Spinal cord (tissue), 10 donors: ENCODE results near the gene THEM4. TPM values are rescaled to one million over a fixed set of nuclear protein-coding genes. Genes with fewer than 3 reads are reported as not detected.

Experiments used
- DNase-seq, 6 donors: peaks; one replicate each; pipeline versions ENCODE4 v3.0.0 to v3.0.0-alpha.2; 2013 to 2015; ENCODE audit warnings: low spot score in 6 of 6, low read depth in 4 of 6
- H3K27ac ChIP-seq: one replicate; pipeline ENCODE4 v1.5.1; 2013; ENCODE audit warnings: low read depth, low read length, control low read depth
- H3K27me3 ChIP-seq: one replicate; pipeline ENCODE4 v1.6.1; 2013; ENCODE audit warnings: low read length; ENCODE audit not compliant: control insufficient read depth, insufficient read depth
- H3K36me3 ChIP-seq: one replicate; pipeline ENCODE4 v1.6.1; 2013; ENCODE audit warnings: low read length; ENCODE audit not compliant: control insufficient read depth, insufficient read depth
- H3K4me1 ChIP-seq: one replicate; pipeline ENCODE4 v1.6.1; 2013; ENCODE audit warnings: low read length; ENCODE audit not compliant: control insufficient read depth, insufficient read depth
- H3K4me3 ChIP-seq: one replicate; pipeline ENCODE4 v1.5.1; 2013; ENCODE audit warnings: low read depth, low read length, control low read depth
- H3K9me3 ChIP-seq: one replicate; pipeline ENCODE4 v1.6.1; 2013; ENCODE audit warnings: low read length; ENCODE audit not compliant: control insufficient read depth, insufficient read depth
- WGBS: methylation state at CpG from one replicate; pipeline ENCODE4 v1.1.5; 2013; ENCODE audit warnings: missing lambda C conversion rate; ENCODE audit not compliant: insufficient coverage; 5-methylcytosine and 5-hydroxymethylcytosine counted together
- polyA plus RNA-seq, 2 donors: library from polyadenylated mRNA; unstranded; fragments of 120-200 nt; gene quantifications; one replicate each; pipeline ENCODE4 v1.2.1, GENCODE V29; 2013; ENCODE audit not compliant: insufficient read length in 2 of 2
- total RNA-seq, 2 donors: library from RNA; depleted of rRNA in 1 of 2; stranded (reverse); fragments of 120-200 nt in 1 of 2; fragments of >200 nt in 1 of 2; gene quantifications; one replicate each; pipeline versions ENCODE4 v1.2.3 to v1.2.4, GENCODE V29; 2013 to 2014
- donor health status: healthy.

Gene THEM4
- total and polyA plus RNA-seq, 4 donors: 13.0 to 34.0 (median 21.3) TPM

DNA sequence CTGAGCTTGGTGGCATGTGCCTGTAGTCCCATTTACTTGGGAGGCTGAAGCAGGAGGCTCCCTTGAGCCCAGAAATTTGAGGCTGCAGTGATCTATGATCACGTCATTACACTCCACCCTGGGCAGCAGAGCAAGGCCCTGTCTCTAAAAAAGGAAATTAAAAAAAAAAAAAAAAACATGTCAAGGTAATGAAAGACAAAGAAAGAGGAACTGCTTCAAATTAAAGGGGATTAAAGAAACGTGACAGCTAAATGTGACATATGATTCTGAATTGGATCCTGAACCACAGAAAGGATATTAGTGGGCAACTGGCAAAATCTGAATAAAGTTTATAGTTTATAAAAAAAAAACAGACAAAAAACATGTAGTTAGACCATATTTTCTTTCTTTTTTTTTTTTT lies 65.9 kb downstream of the THEM4 start:
- H3K4me3 ChIP-seq: no peak overlapping the region
- no peaks in the 10 kb centered on the region for H3K36me3 ChIP-seq
- H3K27me3 ChIP-seq: peaks cover 18% of the 10 kb centered on the region
- H3K9me3 ChIP-seq: no peaks in the 10 kb centered on the region
- H3K4me1 ChIP-seq: peaks cover 21% of the 10 kb centered on the region
- no CpG with 5 or more reads among the region's 2 CpGs for WGBS
- no peak for DNase-seq
- H3K27ac ChIP-seq: no peak overlapping the region

GRCh38 chr1:151841141-151841540 lies 68.2 kb downstream of the THEM4 start:
- no peak overlapping the region for H3K27ac ChIP-seq

DNA sequence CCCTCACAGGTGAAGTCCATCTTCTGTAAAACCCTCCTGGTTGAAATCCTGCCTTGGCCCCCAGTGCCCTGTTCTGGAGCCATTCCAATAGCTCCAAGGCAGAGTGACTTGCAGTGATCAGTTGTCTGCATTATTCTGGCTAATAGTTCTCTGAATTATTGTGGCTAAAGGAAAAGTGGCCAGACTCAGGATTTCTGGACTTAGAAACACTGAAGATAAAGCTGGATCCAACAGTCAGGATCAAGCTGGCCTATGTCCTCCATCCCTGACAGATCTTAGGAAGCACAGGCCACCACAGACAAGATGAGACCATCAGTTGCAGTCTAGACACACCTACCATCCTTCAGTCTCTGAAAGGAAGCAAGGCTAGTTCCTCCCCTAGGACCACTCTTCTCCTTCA lies 68.9 kb downstream of the THEM4 start:
- H3K36me3 ChIP-seq: no peaks in the 10 kb centered on the region
- DNase-seq: no peak
- H3K27me3 ChIP-seq: peaks cover 31% of the 10 kb centered on the region
- peak overlapping the region; percentile 34 for H3K27ac ChIP-seq
- no peaks in the 10 kb centered on the region for H3K9me3 ChIP-seq
- H3K4me1 ChIP-seq: peaks cover 20% of the 10 kb centered on the region
- H3K4me3 ChIP-seq: no peak overlapping the region

More at GRCh38 chr1:151841141-151841540, 68.2 kb downstream of the THEM4 start:
- 100% methylated on average over 1 of the region's 2 CpGs for WGBS
- no peak for DNase-seq
- Histone ChIP-seq H3K4me3 (no peak overlapping the region), H3K9me3 (no peaks in the 10 kb centered on the region), H3K4me1 (peaks cover 20% of the 10 kb centered on the region), H3K27me3 (peaks cover 31% of the 10 kb centered on the region), H3K36me3 (no peaks in the 10 kb centered on the region)

DNA sequence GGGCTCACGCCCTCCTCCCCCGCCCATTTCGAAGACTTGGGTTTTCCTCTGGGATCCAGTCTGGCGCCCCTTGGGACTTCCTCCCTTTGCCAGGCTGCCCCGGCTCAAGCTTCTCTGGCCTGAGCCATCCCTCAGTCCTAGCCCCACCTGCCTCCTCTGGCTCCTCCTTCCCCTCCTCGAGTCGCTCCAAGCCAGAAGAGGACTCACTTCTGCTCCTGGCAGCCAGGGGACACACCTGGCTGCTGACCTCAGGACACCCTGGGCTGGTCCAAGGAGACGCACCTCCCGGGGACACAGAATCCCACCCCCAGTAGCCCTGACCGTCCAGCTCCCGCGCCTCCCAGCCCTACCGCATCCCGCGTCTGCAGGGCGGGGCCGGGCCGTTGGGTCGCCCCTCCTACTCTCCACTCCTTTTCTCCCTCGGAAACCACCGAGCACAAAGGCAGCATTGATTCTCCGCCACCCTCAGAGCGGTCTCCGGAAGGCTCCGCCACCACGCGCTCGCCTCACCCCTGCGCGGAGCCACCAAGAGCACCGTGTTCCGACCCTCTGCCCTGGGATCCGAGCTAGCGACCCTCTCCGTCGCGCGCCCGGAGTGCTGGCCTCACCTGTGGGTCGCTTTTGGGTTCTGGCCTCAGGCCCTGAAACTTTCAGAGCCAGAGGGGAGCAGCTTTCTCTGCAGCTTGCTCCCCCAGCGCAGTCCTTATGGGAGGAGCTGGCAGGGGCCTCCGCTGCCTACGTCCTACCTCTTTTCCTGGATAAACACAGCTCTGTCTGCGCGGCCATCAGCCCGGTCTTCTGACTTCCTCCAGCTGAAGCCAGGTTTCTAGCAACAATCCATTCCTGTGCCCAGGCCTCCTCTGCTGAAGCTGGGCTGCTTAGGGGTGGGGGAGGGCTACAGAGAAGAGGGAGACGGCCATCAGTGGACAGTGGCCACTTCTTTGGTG lies 69.6 kb downstream of the THEM4 start, which contains the start of gene C2CD4D:
Gene C2CD4D (minus strand): TSS at position 364 of the 947 bp plus-strand sequence. CDS start 831 bp downstream, outside the sequence.
- Histone ChIP-seq H3K27me3 (peaks cover 31% of the 10 kb centered on the region), H3K27ac (peak within 1 kb of the TSS; percentile 34), H3K36me3 (no peaks in the 10 kb centered on the region)

GRCh38 chr1:151839082-151839412 lies 70.3 kb downstream of the THEM4 start:
- WGBS: 5% methylated on average over 7 of the region's 16 CpGs
- Histone ChIP-seq H3K9me3 (no peaks in the 10 kb centered on the region), H3K4me1 (peaks cover 20% of the 10 kb centered on the region), H3K27ac (no peak overlapping the region), H3K36me3 (no peaks in the 10 kb centered on the region), H3K27me3 (peaks cover 31% of the 10 kb centered on the region), H3K4me3 (peak overlapping the region; percentile 24)
- DNase-seq: no peak

More for the DNA sequence above, 69.6 kb downstream of the THEM4 start, which contains the start of gene C2CD4D:
- H3K4me3 ChIP-seq: peak within 1 kb of the TSS; percentile 24
- H3K9me3 ChIP-seq: no peaks in the 10 kb centered on the region
- WGBS: 3% methylated on average over 45 of the region's 47 CpGs
- H3K4me1 ChIP-seq: peaks cover 20% of the 10 kb centered on the region
- peak in 3 of 6 donors; percentile 43 to 84 (median 84) for DNase-seq

DNA sequence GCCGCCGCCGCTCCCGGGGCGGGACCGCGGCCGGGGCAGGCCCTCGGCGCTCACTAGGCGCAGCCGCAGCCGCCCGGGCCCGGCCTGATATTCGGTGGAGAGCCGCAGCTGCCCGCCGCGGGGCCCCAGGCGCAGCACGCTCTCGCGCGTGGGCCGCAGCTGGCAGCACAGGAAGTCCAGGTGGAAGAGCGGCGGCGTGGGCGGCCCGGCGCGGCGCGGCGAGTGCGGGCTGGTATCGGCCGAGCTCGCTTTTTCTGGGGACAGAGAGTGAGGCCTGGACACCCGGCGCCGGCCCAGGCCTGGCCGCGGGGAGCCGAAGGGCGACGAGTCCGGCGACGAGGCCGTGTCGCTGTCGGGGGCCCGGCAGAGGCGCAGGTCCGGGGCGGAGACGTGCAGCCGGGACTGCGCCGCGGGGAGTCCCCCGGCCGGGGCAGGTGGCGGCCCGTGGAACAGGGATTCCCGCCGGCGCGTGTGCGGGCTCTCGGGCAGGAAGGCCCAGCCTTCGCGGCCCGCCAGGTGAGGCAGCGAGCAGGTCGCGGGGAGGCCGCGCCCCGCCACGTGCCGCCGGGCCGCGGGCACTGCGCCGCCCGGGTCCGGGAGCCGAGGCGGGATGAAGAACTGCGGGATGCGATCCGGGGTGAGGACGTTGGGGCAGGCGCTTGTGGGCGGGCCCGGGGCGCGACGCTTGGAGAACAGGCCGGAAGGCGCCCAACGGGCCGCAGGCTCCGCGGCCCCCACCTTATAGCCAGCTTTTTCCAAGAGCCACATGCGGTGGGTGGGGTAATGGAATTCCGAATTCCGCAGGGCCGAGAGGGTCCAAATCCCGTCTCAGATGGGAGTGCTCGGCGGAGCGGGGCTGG lies 70.9 kb downstream of the THEM4 start:
- Histone ChIP-seq H3K27ac (no peak overlapping the region), H3K27me3 (peaks cover 31% of the 10 kb centered on the region), H3K36me3 (no peaks in the 10 kb centered on the region), H3K4me1 (peaks cover 20% of the 10 kb centered on the region), H3K9me3 (no peaks in the 10 kb centered on the region), H3K4me3 (no peak overlapping the region)
- WGBS: 1% methylated on average over 117 of the region's 117 CpGs
- peak in 2 of 6 donors; percentile 22 to 31 for DNase-seq

GRCh38 chr1:151837884-151838221 lies 71.5 kb downstream of the THEM4 start:
- no peak for DNase-seq
- Histone ChIP-seq H3K36me3 (no peaks in the 10 kb centered on the region), H3K9me3 (no peaks in the 10 kb centered on the region), H3K4me1 (peaks cover 21% of the 10 kb centered on the region), H3K27ac (no peak overlapping the region), H3K4me3 (no peak overlapping the region), H3K27me3 (peaks cover 31% of the 10 kb centered on the region)
- WGBS: 8% methylated on average over 26 of the region's 26 CpGs

GRCh38 chr1:151837197-151837596 lies 72.1 kb downstream of the THEM4 start:
- no peak overlapping the region for H3K27ac ChIP-seq
- H3K36me3 ChIP-seq: no peaks in the 10 kb centered on the region
- WGBS: 80% methylated on average over 2 of the region's 3 CpGs
- H3K9me3 ChIP-seq: no peaks in the 10 kb centered on the region
- peaks cover 31% of the 10 kb centered on the region for H3K27me3 ChIP-seq
- peaks cover 27% of the 10 kb centered on the region for H3K4me1 ChIP-seq
- DNase-seq: no peak
- no peak overlapping the region for H3K4me3 ChIP-seq

DNA sequence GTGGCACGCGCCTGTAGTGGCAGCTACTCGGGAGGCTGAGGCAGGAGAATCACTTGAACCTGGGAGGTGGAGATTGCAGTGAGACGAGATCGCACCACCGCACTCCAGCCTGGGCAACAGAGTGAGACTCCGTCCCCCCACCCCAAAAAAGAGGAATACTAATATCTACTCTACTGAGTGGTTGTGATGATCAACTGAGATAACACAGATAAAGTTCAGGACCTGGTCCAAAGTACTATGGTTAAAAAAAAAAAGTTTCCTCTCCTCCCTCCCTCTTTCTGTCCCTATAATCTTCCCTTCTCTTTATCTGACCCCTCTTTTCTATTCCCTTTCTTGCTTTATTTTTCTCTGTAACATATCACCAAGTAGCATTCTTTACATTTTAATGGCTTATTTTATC lies 73.7 kb downstream of the THEM4 start:
- Histone ChIP-seq H3K4me3 (no peak overlapping the region), H3K27me3 (peaks cover 31% of the 10 kb centered on the region), H3K4me1 (peaks cover 28% of the 10 kb centered on the region), H3K36me3 (no peaks in the 10 kb centered on the region), H3K27ac (no peak overlapping the region), H3K9me3 (no peaks in the 10 kb centered on the region)
- DNase-seq: no peak
- no CpG with 5 or more reads among the region's 7 CpGs for WGBS
